ENCODE results near the gene CDX1. TPM values are rescaled to one million over a fixed set of nuclear protein-coding genes. Genes with fewer than 3 reads are reported as not detected.

Gene CDX1
- total RNA-seq, 1 donor from 2014 or later, result not detected

GRCh38 chr5:150126199-150126920 is 40.2 kb upstream of the CDX1 start:
- Mint-ChIP-seq H3K4me1 (ENCODE audit: low read depth, unreplicated experiment) (no peaks in the 10 kb centered on the region), H3K27ac (ENCODE audit: unreplicated experiment) (no peak overlapping the region), H3K9me3 (ENCODE audit: unreplicated experiment) (peaks cover 4% of the 10 kb centered on the region), H3K4me3 (ENCODE audit: unreplicated experiment) (no peak overlapping the region), H3K27me3 (ENCODE audit: unreplicated experiment) (peaks cover 8% of the 10 kb centered on the region), H3K36me3 (ENCODE audit: unreplicated experiment) (no peaks in the 10 kb centered on the region)
- no peak for DNase-seq
- TF ChIP-seq CTCF (IDR thresholded peaks at IDR 0.05; ENCODE audit: partially characterized antibody, unreplicated experiment), result no peak

- H3K4me1 Mint-ChIP-seq (ENCODE audit: low read depth, unreplicated experiment), result no peaks in the 10 kb centered on the region
- DNase-seq, result no peak
- H3K27me3 Mint-ChIP-seq (ENCODE audit: unreplicated experiment), result peaks cover 6% of the 10 kb centered on the region
- H3K36me3 Mint-ChIP-seq (ENCODE audit: unreplicated experiment), result no peaks in the 10 kb centered on the region
- peaks cover 5% of the 10 kb centered on the region for H3K9me3 Mint-ChIP-seq (ENCODE audit: unreplicated experiment)
- H3K27ac Mint-ChIP-seq (ENCODE audit: unreplicated experiment), result no peak overlapping the region
- no peak overlapping the region for H3K4me3 Mint-ChIP-seq (ENCODE audit: unreplicated experiment)
- no peak for TF ChIP-seq CTCF (IDR thresholded peaks at IDR 0.05; ENCODE audit: partially characterized antibody, unreplicated experiment)
Observed at GRCh38 chr5:150126921-150127265, 39.7 kb upstream of the CDX1 start.

- H3K27ac Mint-ChIP-seq (ENCODE audit: unreplicated experiment), result no peak overlapping the region
- DNase-seq, result no peak
Observed at GRCh38 chr5:150129454-150129812, 37.1 kb upstream of the CDX1 start.

GRCh38 chr5:150129813-150130492 is 36.6 kb upstream of the CDX1 start:
- DNase-seq, result peak; percentile 84
- H3K9me3 Mint-ChIP-seq (ENCODE audit: unreplicated experiment), result peaks cover 5% of the 10 kb centered on the region
- TF ChIP-seq CTCF (IDR thresholded peaks at IDR 0.05; ENCODE audit: partially characterized antibody, unreplicated experiment), result peak; percentile 89
- peaks cover 9% of the 10 kb centered on the region for H3K27me3 Mint-ChIP-seq (ENCODE audit: unreplicated experiment)
- peak overlapping the region; percentile 73 for H3K27ac Mint-ChIP-seq (ENCODE audit: unreplicated experiment)
- H3K4me3 Mint-ChIP-seq (ENCODE audit: unreplicated experiment), result no peak overlapping the region
- no peaks in the 10 kb centered on the region for H3K4me1 Mint-ChIP-seq (ENCODE audit: low read depth, unreplicated experiment)
- H3K36me3 Mint-ChIP-seq (ENCODE audit: unreplicated experiment), result no peaks in the 10 kb centered on the region

More at GRCh38 chr5:150129454-150129812, 37.1 kb upstream of the CDX1 start:
- peaks cover 6% of the 10 kb centered on the region for H3K27me3 Mint-ChIP-seq (ENCODE audit: unreplicated experiment)
- no peaks in the 10 kb centered on the region for H3K4me1 Mint-ChIP-seq (ENCODE audit: low read depth, unreplicated experiment)
- peaks cover 5% of the 10 kb centered on the region for H3K9me3 Mint-ChIP-seq (ENCODE audit: unreplicated experiment)
- no peak overlapping the region for H3K4me3 Mint-ChIP-seq (ENCODE audit: unreplicated experiment)
- no peak for TF ChIP-seq CTCF (IDR thresholded peaks at IDR 0.05; ENCODE audit: partially characterized antibody, unreplicated experiment)
- H3K36me3 Mint-ChIP-seq (ENCODE audit: unreplicated experiment), result no peaks in the 10 kb centered on the region

- Mint-ChIP-seq H3K4me3 (ENCODE audit: unreplicated experiment) (no peak overlapping the region), H3K4me1 (ENCODE audit: low read depth, unreplicated experiment) (no peaks in the 10 kb centered on the region), H3K36me3 (ENCODE audit: unreplicated experiment) (no peaks in the 10 kb centered on the region), H3K27ac (ENCODE audit: unreplicated experiment) (no peak overlapping the region), H3K27me3 (ENCODE audit: unreplicated experiment) (peaks cover 12% of the 10 kb centered on the region), H3K9me3 (ENCODE audit: unreplicated experiment) (peaks cover 5% of the 10 kb centered on the region)
- no peak for TF ChIP-seq CTCF (IDR thresholded peaks at IDR 0.05; ENCODE audit: partially characterized antibody, unreplicated experiment)
- no peak for DNase-seq
Observed at GRCh38 chr5:150130493-150130922, 36.1 kb upstream of the CDX1 start.

All from glutamatergic neuron (in vitro differentiated cells).